Suprapubic skin (tissue), 4 donors: Measurements from ENCODE around the gene SNRK. TPM values are rescaled to one million over a fixed set of nuclear protein-coding genes. Genes with fewer than 3 reads are reported as not detected.
A peak's percentile ranks its signal among the peaks of the same experiment; 100 is the strongest.

Source experiments
- DNase-seq, 2 donors: peaks; one replicate each; pipeline ENCODE4 v3.0.0-alpha.2; 2019; ENCODE audit warnings: low spot score in 2 of 2
- H3K27ac ChIP-seq: fragments of 200-600 bp; sonication (generic); one replicate; pipeline ENCODE4 v1.5.1; 2019
- H3K27me3 ChIP-seq: fragments of 200-600 bp; sonication (generic); one replicate; pipeline ENCODE4 v1.5.1; 2019
- H3K36me3 ChIP-seq: fragments of 200-600 bp; sonication (generic); one replicate; pipeline ENCODE4 v1.5.1; 2019
- H3K4me1 ChIP-seq: fragments of 200-600 bp; sonication (generic); one replicate; pipeline ENCODE4 v1.5.1; 2019
- H3K4me3 ChIP-seq: fragments of 200-600 bp; sonication (generic); one replicate; pipeline ENCODE4 v1.5.1; 2019; ENCODE audit warnings: mild to moderate bottlenecking
- H3K9me3 ChIP-seq: fragments of 200-600 bp; sonication (generic); one replicate; pipeline ENCODE4 v1.5.1; 2019
- CTCF ChIP-seq, 2 donors: fragments of 200-600 bp in 1 of 2; fragments of 450-650 bp in 1 of 2; sonication (generic) in 1 of 2; IDR thresholded peaks; one replicate each; pipeline ENCODE4 v1.5.1; 2016 to 2019; ENCODE audit warnings: antibody characterized with exemption in 2 of 2, mild to moderate bottlenecking in 1 of 2, moderate library complexity in 1 of 2
- EP300 ChIP-seq: sonication (generic); formaldehyde crosslinking; IDR thresholded peaks from one replicate; pipeline ENCODE4 v1.6.1; 2017; ENCODE audit warnings: antibody characterized with exemption
- POLR2A ChIP-seq, 2 donors: fragments of 450-650 bp; IDR thresholded peaks; one replicate each; pipeline ENCODE4 v1.6.1; 2017; ENCODE audit warnings: antibody characterized with exemption in 2 of 2, mild to moderate bottlenecking in 2 of 2, moderate library complexity in 2 of 2
- POLR2AphosphoS5 ChIP-seq, 3 donors: sonication (generic); formaldehyde crosslinking; IDR thresholded peaks; one replicate each; pipeline ENCODE4 v1.6.1; 2017; ENCODE audit warnings: antibody characterized with exemption in 3 of 3
- WGBS: methylation state at CpG from one replicate; pipeline ENCODE4 v1.1.5; 2018; 5-methylcytosine and 5-hydroxymethylcytosine counted together
- total RNA-seq, 4 donors: library from RNA; depleted of rRNA; stranded (reverse); fragments of >200 nt; gene quantifications; one replicate each; pipeline ENCODE4 v1.1.0, GENCODE V29; 2016

Gene SNRK
- total RNA-seq, 4 donors from 2014 or later = 107 to 213 (median 177) TPM

GRCh38 chr3:43379343-43379742 is 93.0 kb downstream of the SNRK start:
- TF ChIP-seq POLR2A (IDR thresholded peaks at IDR 0.05) (no peak), CTCF (IDR thresholded peaks at IDR 0.05) (no peak), POLR2AphosphoS5 (IDR thresholded peaks at IDR 0.05) (no peak), EP300 (no peak)
- no peaks in the 10 kb centered on the region for H3K27me3 ChIP-seq
- H3K27ac ChIP-seq = no peak overlapping the region
- H3K4me3 ChIP-seq = no peak overlapping the region
- DNase-seq = peak in 1 of 2 donors; percentile 21
- no peaks in the 10 kb centered on the region for H3K36me3 ChIP-seq
- 64% methylated on average over 3 of the region's 3 CpGs for WGBS
- no peaks in the 10 kb centered on the region for H3K9me3 ChIP-seq
- H3K4me1 ChIP-seq = peaks cover 6% of the 10 kb centered on the region

- H3K27me3 ChIP-seq = no peaks in the 10 kb centered on the region
- TF ChIP-seq EP300 = no peak
- no peak for TF ChIP-seq POLR2AphosphoS5 (IDR thresholded peaks at IDR 0.05)
- TF ChIP-seq CTCF (IDR thresholded peaks at IDR 0.05) = no peak
- TF ChIP-seq POLR2A (IDR thresholded peaks at IDR 0.05) = no peak
- no peak for DNase-seq
- WGBS = 93% methylated on average over 4 of the region's 5 CpGs
- H3K9me3 ChIP-seq = peaks cover 6% of the 10 kb centered on the region
- no peaks in the 10 kb centered on the region for H3K4me1 ChIP-seq
- no peak overlapping the region for H3K27ac ChIP-seq
- H3K36me3 ChIP-seq = no peaks in the 10 kb centered on the region
- H3K4me3 ChIP-seq = no peak overlapping the region
Measured at GRCh38 chr3:43388175-43388574, 101.8 kb downstream of the SNRK start.

GRCh38 chr3:43388915-43389314 is 102.6 kb downstream of the SNRK start:
- H3K4me1 ChIP-seq = no peaks in the 10 kb centered on the region
- no peak overlapping the region for H3K4me3 ChIP-seq
- no peaks in the 10 kb centered on the region for H3K36me3 ChIP-seq
- H3K27me3 ChIP-seq = no peaks in the 10 kb centered on the region
- H3K9me3 ChIP-seq = peaks cover 6% of the 10 kb centered on the region
- no peak for DNase-seq
- H3K27ac ChIP-seq = peak overlapping the region; percentile 70
- no peak for TF ChIP-seq EP300
- no peak for TF ChIP-seq CTCF (IDR thresholded peaks at IDR 0.05)
- TF ChIP-seq POLR2A (IDR thresholded peaks at IDR 0.05) = no peak
- no peak for TF ChIP-seq POLR2AphosphoS5 (IDR thresholded peaks at IDR 0.05)

GRCh38 chr3:43389388-43390254 is 103.3 kb downstream of the SNRK start:
- Histone ChIP-seq H3K27ac (peak overlapping the region; percentile 71), H3K27me3 (no peaks in the 10 kb centered on the region), H3K9me3 (peaks cover 6% of the 10 kb centered on the region), H3K4me1 (no peaks in the 10 kb centered on the region), H3K36me3 (no peaks in the 10 kb centered on the region), H3K4me3 (no peak overlapping the region)
- TF ChIP-seq EP300 (no peak), POLR2AphosphoS5 (IDR thresholded peaks at IDR 0.05) (peak in 1 of 3 donors; percentile 59)
- DNase-seq = no peak
- WGBS = 70% methylated on average over 10 of the region's 10 CpGs

- H3K27me3 ChIP-seq = no peaks in the 10 kb centered on the region
- no peaks in the 10 kb centered on the region for H3K36me3 ChIP-seq
- peak overlapping the region; percentile 71 for H3K27ac ChIP-seq
- no peak for DNase-seq
- TF ChIP-seq CTCF (IDR thresholded peaks at IDR 0.05) (no peak), EP300 (no peak), POLR2A (IDR thresholded peaks at IDR 0.05) (no peak), POLR2AphosphoS5 (IDR thresholded peaks at IDR 0.05) (no peak)
- H3K4me3 ChIP-seq = no peak overlapping the region
- 92% methylated on average over 1 of the region's 1 CpG for WGBS
- H3K9me3 ChIP-seq = peaks cover 2% of the 10 kb centered on the region
- H3K4me1 ChIP-seq = no peaks in the 10 kb centered on the region
Measured at GRCh38 chr3:43390255-43390588, 103.9 kb downstream of the SNRK start.
